Astrocyte of the cerebellum (primary cell): ENCODE measurements around the gene KYAT1.
A peak's percentile ranks its signal among the peaks of the same experiment; 100 is the strongest.

Experiments used
- DNase-seq: peaks from one replicate; pipeline ENCODE4 v3.0.0-alpha.2; 2011; ENCODE audit warnings: low read depth
- H3K4me3 ChIP-seq: 2 replicates; pipeline ENCODE4 v1.5.1; 2011; ENCODE audit warnings: mild to moderate bottlenecking, low read depth, low read length, moderate library complexity
- CTCF ChIP-seq: IDR thresholded peaks from 2 replicates; pipeline ENCODE4 v1.5.1; 2012; ENCODE audit warnings: low read length, low read depth, moderate library complexity, mild to moderate bottlenecking; ENCODE audit errors: missing control alignments
- in situ Hi-C: cut with HindIII; loops from 2 replicates; pipeline ENCODE4 v1.10.0; 2017; ENCODE audit warnings: low sequenced_read_pairs

Gene KYAT1

GRCh38 chr9:128840524-128840923 lies 41.2 kb downstream of the KYAT1 start:
- in situ Hi-C loops = no loop called here
- no peak for TF ChIP-seq CTCF
- no peak overlapping the region for H3K4me3 ChIP-seq
- no peak for DNase-seq

- in situ Hi-C loops = no loop called here
- TF ChIP-seq CTCF = no peak
- no peak for DNase-seq
- no peak overlapping the region for H3K4me3 ChIP-seq
These were observed 43.4 kb downstream of the KYAT1 start for GRCh38 chr9:128838338-128838737.

- in situ Hi-C loops = no loop called here
These were observed 45.1 kb downstream of the KYAT1 start for GRCh38 chr9:128836509-128837145.

GRCh38 chr9:128835246-128836210 lies 46.2 kb downstream of the KYAT1 start:
- no peak for DNase-seq
- no peak overlapping the region for H3K4me3 ChIP-seq
- TF ChIP-seq CTCF = no peak
- in situ Hi-C loops = no loop called here

More at GRCh38 chr9:128836509-128837145, 45.1 kb downstream of the KYAT1 start:
- no peak for DNase-seq
- no peak overlapping the region for H3K4me3 ChIP-seq
- no peak for TF ChIP-seq CTCF

GRCh38 chr9:128833696-128834095 lies 48.1 kb downstream of the KYAT1 start:
- in situ Hi-C loops = no loop called here
- no peak for DNase-seq
- H3K4me3 ChIP-seq = no peak overlapping the region
- no peak for TF ChIP-seq CTCF

GRCh38 chr9:128829477-128830251 lies 52.1 kb downstream of the KYAT1 start, which contains the start of gene SPOUT1:
SPOUT1 (minus strand) TSS chr9:128829794; CDS start chr9:128829780, 14 bp downstream.
- in situ Hi-C loops = no loop called here
- no peak for TF ChIP-seq CTCF
- DNase-seq = peak; percentile 72
- peak within 1 kb of the TSS; percentile 66 for H3K4me3 ChIP-seq
